ENCODE results near the gene MPP3.
A peak's percentile ranks its signal among the peaks of the same experiment; 100 is the strongest.
"Not testable (repeated sequence)": the region's sequence is repeated elsewhere in the genome, so short reads cannot be mapped to it uniquely, and the experiment has no call there.

Gene MPP3

GRCh38 chr17:43813386-43813785, 19.6 kb downstream of the MPP3 start:
- Histone ChIP-seq H3K4me1 (ENCODE audit: insufficient read depth, low read length) (peaks cover 14% of the 10 kb centered on the region), H3K9me3 (ENCODE audit: control insufficient read depth, insufficient read depth, low read length) (no peaks in the 10 kb centered on the region), H3K9ac (ENCODE audit: low read depth, low read length) (no peak overlapping the region), H3K36me3 (ENCODE audit: insufficient read depth, low read length) (no peaks in the 10 kb centered on the region)

DNA sequence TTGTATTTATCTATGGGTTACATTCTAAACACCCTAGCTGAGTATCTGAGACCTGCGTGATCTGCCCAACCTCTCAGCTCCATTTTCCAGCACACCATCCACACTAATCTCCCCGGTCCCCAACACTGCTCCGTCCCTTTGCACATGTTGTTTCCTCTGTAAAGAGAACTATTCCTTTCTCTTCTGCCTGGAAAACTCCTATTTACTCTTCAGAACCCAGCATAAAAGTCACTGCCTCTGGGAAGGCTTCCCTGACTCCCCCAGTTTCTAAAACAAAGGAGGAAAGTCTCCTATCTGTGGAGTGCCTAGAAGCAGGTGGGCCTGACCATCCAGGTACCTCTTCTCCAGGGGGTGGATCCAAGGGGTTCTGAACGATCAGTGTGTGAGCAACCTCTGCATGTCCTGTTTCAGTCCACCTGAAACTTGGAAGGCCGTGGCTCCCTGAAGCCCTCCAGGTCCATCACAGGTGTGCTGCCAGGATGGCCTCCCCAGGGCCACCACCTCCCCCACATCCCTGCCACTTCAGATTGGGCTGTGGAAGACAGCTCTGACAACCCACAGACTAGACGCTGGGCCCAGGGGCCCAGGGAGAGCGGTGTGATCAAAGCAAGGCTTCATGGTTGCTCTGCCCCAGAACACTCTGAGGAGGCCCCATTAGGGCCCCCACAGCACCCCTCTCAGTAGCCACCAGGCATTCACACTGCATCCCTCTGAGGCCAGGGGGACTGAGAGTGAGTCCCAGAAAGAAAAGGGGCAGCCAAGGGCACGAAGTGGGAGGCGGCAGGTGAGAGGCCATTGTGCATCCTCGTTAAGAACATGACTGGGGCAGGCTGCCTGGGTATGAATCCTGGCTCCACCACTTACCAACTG, 20.3 kb downstream of the MPP3 start:
- Histone ChIP-seq H3K9me3 (ENCODE audit: control insufficient read depth, insufficient read depth, low read length) (no peaks in the 10 kb centered on the region), H3K36me3 (ENCODE audit: insufficient read depth, low read length) (no peaks in the 10 kb centered on the region), H3K4me1 (ENCODE audit: insufficient read depth, low read length) (peaks cover 14% of the 10 kb centered on the region), H3K9ac (ENCODE audit: low read depth, low read length) (no peak overlapping the region)

GRCh38 chr17:43810823-43811222, 22.1 kb downstream of the MPP3 start:
- no peaks in the 10 kb centered on the region for H3K9me3 ChIP-seq (ENCODE audit: control insufficient read depth, insufficient read depth, low read length)
- no peaks in the 10 kb centered on the region for H3K36me3 ChIP-seq (ENCODE audit: insufficient read depth, low read length)
- H3K4me1 ChIP-seq (ENCODE audit: insufficient read depth, low read length), result peaks cover 14% of the 10 kb centered on the region
- H3K9ac ChIP-seq (ENCODE audit: low read depth, low read length), result no peak overlapping the region

DNA sequence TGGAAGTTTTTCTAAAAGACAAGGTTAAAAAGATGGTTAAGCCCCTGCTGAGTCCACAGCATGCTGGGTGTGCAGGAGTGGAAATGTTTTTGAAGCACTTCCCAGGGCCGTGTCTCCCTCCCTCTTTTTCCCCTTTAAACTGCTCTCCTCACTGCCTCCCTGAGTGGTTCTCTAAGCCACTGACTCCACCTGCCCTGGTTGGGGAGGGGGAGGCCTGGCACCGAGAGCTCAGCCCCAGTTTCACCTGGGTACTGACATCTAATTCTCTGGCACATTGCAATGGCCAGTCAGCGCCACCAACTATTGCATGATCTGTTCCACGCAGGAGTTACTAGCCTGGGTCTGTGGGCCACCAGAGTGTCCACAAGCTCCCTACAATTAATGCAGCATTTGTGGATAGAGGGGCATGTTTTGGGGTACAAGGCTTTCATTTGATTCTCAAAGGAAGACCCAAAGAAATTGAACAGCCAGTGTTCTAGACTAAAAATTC, 22.7 kb downstream of the MPP3 start:
- Histone ChIP-seq H3K9ac (ENCODE audit: low read depth, low read length) (no peak overlapping the region), H3K9me3 (ENCODE audit: control insufficient read depth, insufficient read depth, low read length) (no peaks in the 10 kb centered on the region), H3K36me3 (ENCODE audit: insufficient read depth, low read length) (no peaks in the 10 kb centered on the region), H3K4me1 (ENCODE audit: insufficient read depth, low read length) (peaks cover 14% of the 10 kb centered on the region)

DNA sequence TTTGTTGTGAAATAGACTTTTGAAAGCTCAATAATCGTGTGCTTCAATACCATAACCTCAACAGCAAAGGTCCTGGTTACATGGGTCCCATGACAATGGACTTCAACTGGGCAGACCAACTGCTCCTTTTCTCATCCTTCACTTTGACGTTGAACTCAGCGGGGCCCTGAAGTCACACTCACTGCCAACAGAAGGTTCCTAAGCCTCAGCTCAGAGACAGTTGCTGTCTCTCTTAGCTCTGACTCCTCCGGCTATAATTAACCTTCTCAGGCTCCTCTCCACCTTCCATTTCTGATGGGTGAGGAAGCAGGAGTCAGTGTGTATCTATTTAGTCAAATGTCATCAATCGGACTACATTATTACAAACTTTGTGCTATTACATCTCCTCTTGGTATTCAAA, 23.8 kb downstream of the MPP3 start:
- H3K9ac ChIP-seq (ENCODE audit: low read depth, low read length), result no peak overlapping the region
- peaks cover 13% of the 10 kb centered on the region for H3K4me1 ChIP-seq (ENCODE audit: insufficient read depth, low read length)
- no peaks in the 10 kb centered on the region for H3K36me3 ChIP-seq (ENCODE audit: insufficient read depth, low read length)
- no peaks in the 10 kb centered on the region for H3K9me3 ChIP-seq (ENCODE audit: control insufficient read depth, insufficient read depth, low read length)

- peaks cover 18% of the 10 kb centered on the region for H3K4me1 ChIP-seq (ENCODE audit: insufficient read depth, low read length)
- H3K36me3 ChIP-seq (ENCODE audit: insufficient read depth, low read length), result no peaks in the 10 kb centered on the region
- no peak overlapping the region for H3K9ac ChIP-seq (ENCODE audit: low read depth, low read length)
- no peaks in the 10 kb centered on the region for H3K9me3 ChIP-seq (ENCODE audit: control insufficient read depth, insufficient read depth, low read length)
These were observed 24.9 kb downstream of the MPP3 start for GRCh38 chr17:43808076-43808475.

DNA sequence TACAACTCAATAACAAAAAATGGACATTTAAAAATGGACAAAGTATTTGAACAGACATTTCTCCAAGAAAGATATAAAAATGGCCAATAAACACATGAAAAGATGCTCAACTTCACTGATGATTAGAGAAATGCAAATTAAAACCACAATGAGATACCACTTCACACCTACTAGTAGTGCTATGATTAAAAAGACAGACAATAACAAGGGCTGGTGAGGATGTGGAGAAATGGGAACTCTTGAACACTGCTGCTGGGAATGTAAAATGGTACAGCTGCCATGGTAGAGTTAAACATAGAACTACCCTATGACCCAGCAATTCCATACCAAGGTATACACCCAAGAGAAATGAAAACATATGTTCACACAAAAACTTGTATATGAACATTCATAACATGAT, 27.8 kb downstream of the MPP3 start:
- Histone ChIP-seq H3K9ac (ENCODE audit: low read depth, low read length) (no peak overlapping the region), H3K36me3 (ENCODE audit: insufficient read depth, low read length) (no peaks in the 10 kb centered on the region), H3K4me1 (ENCODE audit: insufficient read depth, low read length) (peaks cover 28% of the 10 kb centered on the region), H3K9me3 (ENCODE audit: control insufficient read depth, insufficient read depth, low read length) (no peaks in the 10 kb centered on the region)

DNA sequence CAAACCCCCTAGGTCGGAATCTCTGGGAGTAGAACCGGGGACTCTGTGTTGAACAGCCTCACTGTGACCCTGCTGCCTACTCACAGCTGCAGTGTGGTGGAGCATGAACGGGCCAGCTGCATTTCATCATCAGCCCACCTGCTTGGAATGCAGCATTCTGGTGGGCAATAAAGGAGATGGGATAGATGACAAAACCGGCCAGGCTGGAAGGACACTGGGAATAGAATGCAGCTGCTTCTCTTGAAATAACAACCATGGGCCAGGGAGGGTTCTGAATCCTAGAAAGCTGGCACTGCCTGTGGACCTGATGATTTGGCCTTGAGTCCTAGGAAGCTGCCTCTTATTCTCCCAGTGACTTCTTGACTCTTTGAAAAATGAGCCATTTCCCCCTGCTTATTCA, 29.2 kb downstream of the MPP3 start:
- no peak overlapping the region; the same call in 1 of the 2 replicates for H3K9ac ChIP-seq (ENCODE audit: low read depth, low read length)
- peaks cover 3% of the 10 kb centered on the region; the same call in 1 of the 2 replicates for H3K9me3 ChIP-seq (ENCODE audit: control insufficient read depth, insufficient read depth, low read length)
- no peaks in the 10 kb centered on the region for H3K36me3 ChIP-seq (ENCODE audit: insufficient read depth, low read length)
- peaks cover 28% of the 10 kb centered on the region for H3K4me1 ChIP-seq (ENCODE audit: insufficient read depth, low read length)

- H3K4me1 ChIP-seq (ENCODE audit: insufficient read depth, low read length), result peaks cover 28% of the 10 kb centered on the region
- H3K36me3 ChIP-seq (ENCODE audit: insufficient read depth, low read length), result no peaks in the 10 kb centered on the region
- H3K9ac ChIP-seq (ENCODE audit: low read depth, low read length), result no peak overlapping the region
- H3K9me3 ChIP-seq (ENCODE audit: control insufficient read depth, insufficient read depth, low read length), result peaks cover 7% of the 10 kb centered on the region
These were observed 31.1 kb downstream of the MPP3 start for GRCh38 chr17:43801844-43802243.

DNA sequence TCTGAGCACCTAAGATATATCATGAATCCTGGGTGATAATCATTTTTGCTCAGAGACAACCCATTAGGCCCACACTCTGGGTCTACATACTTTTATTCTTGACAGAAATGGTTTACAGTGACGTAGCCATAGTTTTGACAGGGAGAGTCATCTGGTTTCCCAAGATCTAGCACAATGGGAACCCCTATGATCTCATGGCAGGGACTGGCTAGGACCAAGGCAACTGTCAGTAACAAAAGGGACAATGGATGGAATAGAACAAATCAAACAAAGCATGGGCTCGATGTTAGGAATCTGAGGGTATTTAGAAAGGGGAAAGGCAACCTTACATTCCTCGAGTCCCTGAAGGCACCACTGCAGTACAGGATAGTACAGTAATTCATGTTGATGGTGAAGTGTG, 32.2 kb downstream of the MPP3 start:
- Histone ChIP-seq H3K4me1 (ENCODE audit: insufficient read depth, low read length) (peaks cover 28% of the 10 kb centered on the region), H3K9me3 (ENCODE audit: control insufficient read depth, insufficient read depth, low read length) (peaks cover 7% of the 10 kb centered on the region), H3K36me3 (ENCODE audit: insufficient read depth, low read length) (no peaks in the 10 kb centered on the region), H3K9ac (ENCODE audit: low read depth, low read length) (no peak overlapping the region)

GRCh38 chr17:43799047-43799446, 33.9 kb downstream of the MPP3 start:
- peaks cover 23% of the 10 kb centered on the region for H3K4me1 ChIP-seq (ENCODE audit: insufficient read depth, low read length)
- no peak overlapping the region for H3K9ac ChIP-seq (ENCODE audit: low read depth, low read length)
- peaks cover 7% of the 10 kb centered on the region for H3K9me3 ChIP-seq (ENCODE audit: control insufficient read depth, insufficient read depth, low read length)

GRCh38 chr17:43798024-43798423, 34.9 kb downstream of the MPP3 start:
- not testable (repeated sequence) for H3K36me3 ChIP-seq (ENCODE audit: insufficient read depth, low read length); H3K9ac ChIP-seq (ENCODE audit: low read depth, low read length); H3K9me3 ChIP-seq (ENCODE audit: control insufficient read depth, insufficient read depth, low read length)
- peaks cover 13% of the 10 kb centered on the region; the same call in 1 of the 2 replicates for H3K4me1 ChIP-seq (ENCODE audit: insufficient read depth, low read length)

More at GRCh38 chr17:43799047-43799446, 33.9 kb downstream of the MPP3 start:
- no peaks in the 10 kb centered on the region for H3K36me3 ChIP-seq (ENCODE audit: insufficient read depth, low read length)

GRCh38 chr17:43792668-43793067, 40.3 kb downstream of the MPP3 start:
- H3K9me3 ChIP-seq (ENCODE audit: control insufficient read depth, insufficient read depth, low read length); H3K4me1 ChIP-seq (ENCODE audit: insufficient read depth, low read length); H3K9ac ChIP-seq (ENCODE audit: low read depth, low read length); H3K36me3 ChIP-seq (ENCODE audit: insufficient read depth, low read length): not testable (repeated sequence)

- peaks cover 7% of the 10 kb centered on the region; the same call in 1 of the 2 replicates for H3K4me1 ChIP-seq (ENCODE audit: insufficient read depth, low read length)
- no peaks in the 10 kb centered on the region for H3K36me3 ChIP-seq (ENCODE audit: insufficient read depth, low read length)
- peak overlapping the region; percentile 8; the same call in 1 of the 2 replicates for H3K9ac ChIP-seq (ENCODE audit: low read depth, low read length)
These were observed 41.4 kb downstream of the MPP3 start for GRCh38 chr17:43791589-43791988.

DNA sequence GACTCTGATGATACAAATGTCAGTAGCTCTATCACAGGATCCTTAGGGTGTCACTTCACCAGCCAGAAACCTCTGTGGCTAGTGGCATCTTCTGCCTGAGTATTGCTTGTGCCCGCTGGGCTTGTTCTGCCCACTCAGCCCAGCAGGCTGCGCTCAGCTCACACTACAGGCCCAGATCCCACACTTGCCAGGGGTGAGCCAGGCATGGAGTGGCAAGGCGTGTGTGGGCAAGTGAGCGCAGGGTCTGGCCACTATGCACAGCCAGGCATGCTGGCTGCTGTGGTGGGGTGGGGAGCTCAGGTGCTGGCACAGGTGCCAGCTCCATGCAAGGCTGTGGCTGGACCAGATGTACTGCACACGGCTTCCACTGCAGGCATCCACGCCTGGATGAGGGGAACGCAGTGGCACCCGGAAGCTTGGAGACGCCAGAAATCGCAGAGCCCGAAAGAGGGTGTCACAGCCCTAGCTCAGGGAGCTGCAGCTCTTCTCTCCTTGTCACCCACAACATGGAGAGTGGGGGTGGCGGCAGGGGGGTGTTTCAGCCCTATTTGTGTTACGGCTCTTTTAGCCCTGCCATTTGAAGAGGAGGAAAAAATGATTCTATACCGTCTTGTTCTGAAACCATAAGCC, 42.5 kb downstream of the MPP3 start:
- no peak overlapping the region for H3K9ac ChIP-seq (ENCODE audit: low read depth, low read length)
- H3K36me3 ChIP-seq (ENCODE audit: insufficient read depth, low read length), result no peaks in the 10 kb centered on the region
- no peaks in the 10 kb centered on the region for H3K9me3 ChIP-seq (ENCODE audit: control insufficient read depth, insufficient read depth, low read length)
- H3K4me1 ChIP-seq (ENCODE audit: insufficient read depth, low read length), result peaks cover 7% of the 10 kb centered on the region; the same call in 1 of the 2 replicates

More at GRCh38 chr17:43791589-43791988, 41.4 kb downstream of the MPP3 start:
- H3K9me3 ChIP-seq (ENCODE audit: control insufficient read depth, insufficient read depth, low read length), result no peaks in the 10 kb centered on the region

Data from ES-I3 (cell line).